DND-41 (cell line): ENCODE data around the gene HBP1.

Experiments used
- EZH2 ChIP-seq: IDR thresholded peaks from 3 replicates; pipeline ENCODE4 v1.6.1; 2012; ENCODE audit warnings: borderline replicate concordance, low read depth, mild to moderate bottlenecking, moderate library complexity, low read length, inconsistent platforms; ENCODE audit not compliant: severe bottlenecking
- TF ChIP-seq, protein P1 (sequence below): IDR thresholded peaks from 2 replicates; pipeline ENCODE4 v1.5.1; 2012; ENCODE audit warnings: borderline replicate concordance, low read length, moderate library complexity, mild to moderate bottlenecking; ENCODE audit not compliant: poor library complexity, severe bottlenecking; ENCODE audit errors: extremely low read depth

DNA sequence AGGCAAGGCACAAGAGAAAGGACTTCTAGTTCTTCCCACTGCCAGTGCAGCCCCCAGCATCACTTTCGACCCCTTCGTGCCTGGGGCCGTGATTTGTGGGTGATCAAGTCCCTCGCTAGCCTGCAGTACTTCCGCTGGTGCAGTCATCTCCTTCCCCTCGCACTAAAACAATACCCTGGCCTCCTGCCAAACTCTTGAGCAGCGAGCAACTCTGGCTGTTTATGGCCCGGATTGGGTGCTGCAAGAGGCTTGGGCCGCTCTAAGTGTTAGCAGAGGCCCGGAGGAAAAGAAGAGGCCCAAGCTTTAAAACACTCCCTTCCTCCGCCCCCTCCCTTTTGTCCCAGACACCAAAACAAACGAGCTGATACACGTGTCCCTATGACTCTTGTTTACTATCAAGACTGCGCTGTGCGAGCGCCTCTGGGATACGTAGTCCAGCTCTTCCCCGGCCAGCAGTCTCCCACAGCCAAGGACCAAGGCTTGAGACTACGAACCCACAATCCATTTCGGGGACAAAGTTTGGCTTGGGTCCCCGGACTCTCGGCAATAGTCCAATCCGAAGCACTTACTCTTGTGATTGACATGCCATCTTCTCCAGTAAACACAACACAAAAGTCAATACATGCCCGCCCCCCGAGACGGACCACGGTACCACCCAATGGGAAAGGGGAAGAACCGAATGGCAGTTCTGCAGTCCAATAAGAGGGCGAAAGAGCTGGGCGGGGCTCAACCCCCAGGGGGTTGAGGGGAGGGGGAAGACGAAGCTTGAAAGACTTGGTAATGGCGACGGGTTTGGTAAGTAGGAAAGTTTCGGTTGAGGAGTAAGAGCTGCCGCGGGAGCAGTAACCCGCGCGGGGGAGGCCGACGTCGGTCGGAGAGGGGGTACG is at the start of gene HBP1:
- TF ChIP-seq, protein P1, sequence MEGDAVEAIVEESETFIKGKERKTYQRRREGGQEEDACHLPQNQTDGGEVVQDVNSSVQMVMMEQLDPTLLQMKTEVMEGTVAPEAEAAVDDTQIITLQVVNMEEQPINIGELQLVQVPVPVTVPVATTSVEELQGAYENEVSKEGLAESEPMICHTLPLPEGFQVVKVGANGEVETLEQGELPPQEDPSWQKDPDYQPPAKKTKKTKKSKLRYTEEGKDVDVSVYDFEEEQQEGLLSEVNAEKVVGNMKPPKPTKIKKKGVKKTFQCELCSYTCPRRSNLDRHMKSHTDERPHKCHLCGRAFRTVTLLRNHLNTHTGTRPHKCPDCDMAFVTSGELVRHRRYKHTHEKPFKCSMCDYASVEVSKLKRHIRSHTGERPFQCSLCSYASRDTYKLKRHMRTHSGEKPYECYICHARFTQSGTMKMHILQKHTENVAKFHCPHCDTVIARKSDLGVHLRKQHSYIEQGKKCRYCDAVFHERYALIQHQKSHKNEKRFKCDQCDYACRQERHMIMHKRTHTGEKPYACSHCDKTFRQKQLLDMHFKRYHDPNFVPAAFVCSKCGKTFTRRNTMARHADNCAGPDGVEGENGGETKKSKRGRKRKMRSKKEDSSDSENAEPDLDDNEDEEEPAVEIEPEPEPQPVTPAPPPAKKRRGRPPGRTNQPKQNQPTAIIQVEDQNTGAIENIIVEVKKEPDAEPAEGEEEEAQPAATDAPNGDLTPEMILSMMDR = no peak
- TF ChIP-seq EZH2 = no peak
